ENCODE measurements around the gene ADORA2B. TPM values are rescaled to one million over a fixed set of nuclear protein-coding genes. Genes with fewer than 3 reads are reported as not detected.

ADORA2B gene
- total RNA-seq, 1 donor from 2014 or later: 13.0 TPM

DNA sequence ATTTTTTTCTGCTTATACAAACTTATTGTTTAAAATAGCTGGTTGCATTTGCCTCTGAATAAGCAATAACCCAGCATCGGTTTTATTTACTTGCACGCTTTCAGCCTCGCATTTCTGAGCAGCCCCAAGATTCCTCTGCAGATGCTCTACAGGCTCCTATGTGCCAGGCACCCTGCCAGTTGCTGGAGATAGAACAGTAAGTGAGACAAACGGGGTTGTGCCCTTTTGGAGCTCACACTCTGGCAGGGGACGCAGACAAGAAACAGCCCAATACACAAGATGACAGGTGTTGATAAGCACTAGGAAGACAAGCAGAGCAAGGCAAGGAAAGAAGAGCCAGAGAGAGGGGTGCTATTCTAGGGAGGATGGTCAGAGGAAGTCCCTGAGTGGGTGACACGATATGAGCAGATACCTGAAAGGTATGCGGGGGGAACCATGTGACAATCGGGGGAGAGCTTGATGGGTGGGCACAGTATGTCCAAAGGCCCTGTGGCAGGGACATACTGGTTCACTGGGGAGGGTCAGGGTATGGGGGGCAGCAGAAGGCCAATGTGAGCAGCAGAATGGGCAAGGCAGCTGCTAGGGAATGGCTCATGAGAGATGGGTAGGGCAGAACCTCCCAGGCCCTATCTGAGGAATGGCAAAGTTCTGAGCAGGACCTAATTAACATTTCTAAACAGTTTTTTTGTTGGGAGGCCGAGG is 18.7 kb upstream of the ADORA2B start:
- no peaks in the 10 kb centered on the region for H3K27me3 ChIP-seq (ENCODE audit: control insufficient read depth, insufficient read depth, low read length)
- no peak for DNase-seq (ENCODE audit: low read depth)
- H3K4me3 ChIP-seq (ENCODE audit: low read depth, low read length): no peak overlapping the region
- H3K36me3 ChIP-seq (ENCODE audit: control insufficient read depth, insufficient read depth, low read length): no peaks in the 10 kb centered on the region
- TF ChIP-seq, protein P1, sequence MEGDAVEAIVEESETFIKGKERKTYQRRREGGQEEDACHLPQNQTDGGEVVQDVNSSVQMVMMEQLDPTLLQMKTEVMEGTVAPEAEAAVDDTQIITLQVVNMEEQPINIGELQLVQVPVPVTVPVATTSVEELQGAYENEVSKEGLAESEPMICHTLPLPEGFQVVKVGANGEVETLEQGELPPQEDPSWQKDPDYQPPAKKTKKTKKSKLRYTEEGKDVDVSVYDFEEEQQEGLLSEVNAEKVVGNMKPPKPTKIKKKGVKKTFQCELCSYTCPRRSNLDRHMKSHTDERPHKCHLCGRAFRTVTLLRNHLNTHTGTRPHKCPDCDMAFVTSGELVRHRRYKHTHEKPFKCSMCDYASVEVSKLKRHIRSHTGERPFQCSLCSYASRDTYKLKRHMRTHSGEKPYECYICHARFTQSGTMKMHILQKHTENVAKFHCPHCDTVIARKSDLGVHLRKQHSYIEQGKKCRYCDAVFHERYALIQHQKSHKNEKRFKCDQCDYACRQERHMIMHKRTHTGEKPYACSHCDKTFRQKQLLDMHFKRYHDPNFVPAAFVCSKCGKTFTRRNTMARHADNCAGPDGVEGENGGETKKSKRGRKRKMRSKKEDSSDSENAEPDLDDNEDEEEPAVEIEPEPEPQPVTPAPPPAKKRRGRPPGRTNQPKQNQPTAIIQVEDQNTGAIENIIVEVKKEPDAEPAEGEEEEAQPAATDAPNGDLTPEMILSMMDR (IDR thresholded peaks at IDR 0.05; ENCODE audit: insufficient read depth, low read length, poor library complexity, severe bottlenecking): no peak

DNA sequence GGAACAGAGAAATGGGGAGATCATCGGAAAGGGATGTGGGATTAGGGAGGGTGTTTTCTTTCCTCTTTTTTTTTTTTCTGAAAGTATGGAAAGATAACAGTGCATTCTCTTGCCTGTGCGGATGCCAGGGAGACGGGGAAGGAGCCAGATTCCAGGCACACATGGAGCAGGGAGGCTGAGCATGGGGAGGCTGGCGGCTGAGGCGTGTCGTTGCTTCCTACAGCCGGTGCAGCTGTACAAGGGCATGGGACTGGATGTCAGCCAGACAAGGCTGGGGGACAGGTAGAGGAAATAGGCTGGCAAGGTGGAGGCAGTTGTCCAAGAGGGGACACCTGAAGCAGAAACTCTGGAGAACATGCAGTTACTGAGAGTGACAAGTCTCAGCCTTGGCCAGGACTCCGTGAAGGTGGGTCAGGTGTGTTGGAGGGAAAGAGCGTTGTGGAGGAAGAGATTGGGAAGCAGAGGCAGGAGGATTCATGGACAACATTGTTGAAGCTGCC is 16.6 kb upstream of the ADORA2B start:
- Histone ChIP-seq H3K36me3 (ENCODE audit: control insufficient read depth, insufficient read depth, low read length) (no peaks in the 10 kb centered on the region), H3K4me3 (ENCODE audit: low read depth, low read length) (no peak overlapping the region), H3K27me3 (ENCODE audit: control insufficient read depth, insufficient read depth, low read length) (no peaks in the 10 kb centered on the region)
- TF ChIP-seq, protein P1 (IDR thresholded peaks at IDR 0.05; ENCODE audit: insufficient read depth, low read length, poor library complexity, severe bottlenecking): no peak
- no peak for DNase-seq (ENCODE audit: low read depth)

DNA sequence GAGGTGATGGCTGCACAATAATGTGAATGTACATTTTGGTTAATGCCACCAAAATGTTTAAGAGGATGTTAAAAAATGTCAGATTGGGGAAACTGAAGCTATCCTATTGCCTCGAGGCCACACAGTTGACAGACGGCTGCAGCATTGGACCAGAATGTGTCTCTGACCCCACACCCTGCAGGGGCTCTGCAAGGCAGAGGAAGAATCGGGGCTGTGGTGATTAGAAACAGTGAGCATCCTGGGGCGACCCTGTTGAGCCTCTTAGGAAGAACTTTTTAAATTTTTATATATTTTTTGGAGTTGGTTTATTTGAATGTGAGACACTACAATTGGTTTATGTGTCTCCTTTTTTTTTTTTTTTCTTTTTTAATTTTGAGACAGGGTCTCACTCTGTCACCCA is 15.0 kb upstream of the ADORA2B start:
- TF ChIP-seq, protein P1 (IDR thresholded peaks at IDR 0.05; ENCODE audit: insufficient read depth, low read length, poor library complexity, severe bottlenecking): no peak
- H3K27me3 ChIP-seq (ENCODE audit: control insufficient read depth, insufficient read depth, low read length): no peaks in the 10 kb centered on the region
- H3K36me3 ChIP-seq (ENCODE audit: control insufficient read depth, insufficient read depth, low read length): no peaks in the 10 kb centered on the region
- H3K4me3 ChIP-seq (ENCODE audit: low read depth, low read length): no peak overlapping the region
- DNase-seq (ENCODE audit: low read depth): no peak

DNA sequence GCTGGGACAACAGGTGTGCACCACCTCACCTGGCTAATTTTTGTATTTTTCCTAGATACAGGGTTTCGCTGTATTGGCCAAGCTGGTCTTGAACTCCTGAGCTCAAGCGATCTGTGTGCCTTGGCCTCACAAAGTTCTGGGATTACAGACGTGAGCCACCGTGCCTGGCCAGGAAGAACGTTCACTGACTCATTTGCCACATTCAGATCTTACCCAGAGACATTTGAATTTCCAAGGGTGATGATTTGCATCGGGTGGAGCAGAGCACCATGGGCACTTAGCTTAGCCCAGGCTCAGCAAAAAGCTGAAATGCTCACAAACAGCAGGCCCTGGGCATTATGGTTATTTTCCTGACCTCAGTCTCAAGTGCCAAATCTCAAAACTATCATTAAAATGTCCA is 14.5 kb upstream of the ADORA2B start:
- no peak overlapping the region for H3K4me3 ChIP-seq (ENCODE audit: low read depth, low read length)
- DNase-seq (ENCODE audit: low read depth): no peak
- TF ChIP-seq, protein P1 (IDR thresholded peaks at IDR 0.05; ENCODE audit: insufficient read depth, low read length, poor library complexity, severe bottlenecking): no peak
- H3K36me3 ChIP-seq (ENCODE audit: control insufficient read depth, insufficient read depth, low read length): no peaks in the 10 kb centered on the region
- no peaks in the 10 kb centered on the region for H3K27me3 ChIP-seq (ENCODE audit: control insufficient read depth, insufficient read depth, low read length)

DNA sequence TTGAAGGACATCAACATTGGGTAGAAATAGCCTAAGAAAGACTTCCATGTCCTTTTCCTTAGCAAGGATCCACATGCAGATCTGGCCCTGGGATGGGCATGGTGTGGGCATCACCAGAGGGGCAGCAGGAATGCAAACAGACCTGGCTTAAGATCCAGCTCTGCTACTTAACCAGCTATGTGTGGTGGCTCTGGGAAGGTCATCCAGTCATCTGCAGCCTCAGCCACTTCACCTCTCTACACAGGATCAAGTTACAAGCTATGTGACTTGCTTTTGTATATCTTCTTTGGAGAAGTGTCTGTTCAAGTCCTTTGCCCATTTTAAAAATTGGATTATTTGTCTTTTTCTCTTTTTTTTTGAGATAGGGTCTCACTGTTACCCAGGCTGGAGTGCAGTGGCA is 13.5 kb upstream of the ADORA2B start:
- Histone ChIP-seq H3K36me3 (ENCODE audit: control insufficient read depth, insufficient read depth, low read length) (no peaks in the 10 kb centered on the region), H3K27me3 (ENCODE audit: control insufficient read depth, insufficient read depth, low read length) (no peaks in the 10 kb centered on the region), H3K4me3 (ENCODE audit: low read depth, low read length) (no peak overlapping the region)
- DNase-seq (ENCODE audit: low read depth): no peak
- TF ChIP-seq, protein P1 (IDR thresholded peaks at IDR 0.05; ENCODE audit: insufficient read depth, low read length, poor library complexity, severe bottlenecking): no peak

DNA sequence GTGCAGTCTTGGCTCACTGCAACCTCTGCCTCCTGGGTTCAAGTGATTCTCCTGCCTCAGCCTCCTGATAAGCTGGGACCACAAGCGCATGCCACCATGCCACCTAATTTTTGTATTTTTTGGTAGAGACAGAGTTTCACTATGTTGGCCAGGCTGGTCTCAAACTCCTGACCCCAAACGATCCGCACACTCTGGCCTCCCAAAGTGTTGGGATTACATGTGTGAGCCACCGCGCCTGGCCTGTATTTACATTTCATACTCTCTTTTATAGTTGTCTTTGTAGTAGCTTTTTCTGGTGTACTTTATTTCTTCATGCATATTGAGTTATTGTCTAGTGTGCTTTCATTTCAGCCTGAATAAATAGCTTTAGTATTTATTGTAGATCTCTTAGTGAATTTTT is 10.1 kb upstream of the ADORA2B start:
- TF ChIP-seq, protein P1 (IDR thresholded peaks at IDR 0.05; ENCODE audit: insufficient read depth, low read length, poor library complexity, severe bottlenecking): no peak
- H3K4me3 ChIP-seq (ENCODE audit: low read depth, low read length): no peak overlapping the region
- no peak for DNase-seq (ENCODE audit: low read depth)
- no peaks in the 10 kb centered on the region for H3K36me3 ChIP-seq (ENCODE audit: control insufficient read depth, insufficient read depth, low read length)
- no peaks in the 10 kb centered on the region for H3K27me3 ChIP-seq (ENCODE audit: control insufficient read depth, insufficient read depth, low read length)
